ENCODE results near the gene NOC4L. TPM values are rescaled to one million over a fixed set of nuclear protein-coding genes. Genes with fewer than 3 reads are reported as not detected.

Gene NOC4L
- total RNA-seq, 3 donors from 2014 or later (not counting 1 experiment from before 2014, with no cell fraction given): 21.0 to 30.2 (median 21.7) TPM

GRCh38 chr12:132160016-132160415, 15.8 kb downstream of the NOC4L start:
- Histone ChIP-seq H3K9me3 (ENCODE audit: control insufficient read depth, insufficient read depth, low read length) (no peaks in the 10 kb centered on the region), H3K4me1 (ENCODE audit: control insufficient read depth, insufficient read depth, low read length) (peaks cover 17% of the 10 kb centered on the region), H3K27ac (ENCODE audit: low read length) (no peak overlapping the region), H3K4me3 (ENCODE audit: low read length) (no peak overlapping the region), H3K36me3 (ENCODE audit: control insufficient read depth, insufficient read depth, low read length) (peaks cover 10% of the 10 kb centered on the region), H3K27me3 (ENCODE audit: control insufficient read depth, insufficient read depth, low read length) (no peaks in the 10 kb centered on the region)
- 95% methylated on average over 16 of the region's 16 CpGs for WGBS (ENCODE audit: insufficient coverage)
- no peaks in the 10 kb centered on the region for H3K36me3 Mint-ChIP-seq
- peaks cover 0 to 5% of the 10 kb centered on the region in 2 donors for H3K4me1 Mint-ChIP-seq
- peak overlapping the region in 1 of 2 donors; percentile 13 for H3K27ac Mint-ChIP-seq
- DNase-seq: no peak
- TF ChIP-seq CTCF (IDR thresholded peaks at IDR 0.05): no peak
- H3K9me3 Mint-ChIP-seq: no peaks in the 10 kb centered on the region
- H3K4me3 Mint-ChIP-seq: peak overlapping the region; percentile 5
- intact Hi-C loops (cut with micrococcal nuclease): no loop called here
- ATAC-seq: no peak
- no peaks in the 10 kb centered on the region for H3K27me3 Mint-ChIP-seq (ENCODE audit: low read depth in 2 of 2)

GRCh38 chr12:132160601-132161035, 16.4 kb downstream of the NOC4L start:
- H3K4me3 Mint-ChIP-seq: no peak overlapping the region
- H3K27me3 ChIP-seq (ENCODE audit: control insufficient read depth, insufficient read depth, low read length): no peaks in the 10 kb centered on the region

GRCh38 chr12:132161036-132161781, 17.0 kb downstream of the NOC4L start:
- no peak overlapping the region for H3K27ac Mint-ChIP-seq
- peak in 1 of 2 donors; percentile 36 for DNase-seq
- Histone ChIP-seq H3K9me3 (ENCODE audit: control insufficient read depth, insufficient read depth, low read length) (no peaks in the 10 kb centered on the region), H3K27ac (ENCODE audit: low read length) (no peak overlapping the region), H3K27me3 (ENCODE audit: control insufficient read depth, insufficient read depth, low read length) (no peaks in the 10 kb centered on the region), H3K4me1 (ENCODE audit: control insufficient read depth, insufficient read depth, low read length) (peaks cover 17% of the 10 kb centered on the region), H3K36me3 (ENCODE audit: control insufficient read depth, insufficient read depth, low read length) (peaks cover 10% of the 10 kb centered on the region), H3K4me3 (ENCODE audit: low read length) (no peak overlapping the region)
- no peaks in the 10 kb centered on the region for H3K27me3 Mint-ChIP-seq (ENCODE audit: low read depth in 2 of 2)
- no peak overlapping the region for H3K4me3 Mint-ChIP-seq
- peaks cover 0 to 2% of the 10 kb centered on the region in 2 donors for H3K9me3 Mint-ChIP-seq
- H3K36me3 Mint-ChIP-seq: no peaks in the 10 kb centered on the region
- peaks cover 0 to 5% of the 10 kb centered on the region in 2 donors for H3K4me1 Mint-ChIP-seq
- no peak for TF ChIP-seq CTCF (IDR thresholded peaks at IDR 0.05)
- intact Hi-C loops (cut with micrococcal nuclease): no loop called here
- 85% methylated on average over 14 of the region's 14 CpGs for WGBS (ENCODE audit: insufficient coverage)
- no peak for ATAC-seq

More at GRCh38 chr12:132160601-132161035, 16.4 kb downstream of the NOC4L start:
- Histone ChIP-seq H3K9me3 (ENCODE audit: control insufficient read depth, insufficient read depth, low read length) (no peaks in the 10 kb centered on the region), H3K36me3 (ENCODE audit: control insufficient read depth, insufficient read depth, low read length) (peaks cover 10% of the 10 kb centered on the region), H3K27ac (ENCODE audit: low read length) (no peak overlapping the region), H3K4me1 (ENCODE audit: control insufficient read depth, insufficient read depth, low read length) (peaks cover 17% of the 10 kb centered on the region), H3K4me3 (ENCODE audit: low read length) (no peak overlapping the region)
- DNase-seq: no peak
- ATAC-seq: no peak
- no peaks in the 10 kb centered on the region for H3K36me3 Mint-ChIP-seq
- 95% methylated on average over 15 of the region's 15 CpGs for WGBS (ENCODE audit: insufficient coverage)
- TF ChIP-seq CTCF (IDR thresholded peaks at IDR 0.05): no peak
- no peaks in the 10 kb centered on the region for H3K27me3 Mint-ChIP-seq (ENCODE audit: low read depth in 2 of 2)
- no peak overlapping the region for H3K27ac Mint-ChIP-seq
- peaks cover 0 to 5% of the 10 kb centered on the region in 2 donors for H3K4me1 Mint-ChIP-seq
- H3K9me3 Mint-ChIP-seq: no peaks in the 10 kb centered on the region
- intact Hi-C loops (cut with micrococcal nuclease): no loop called here
